WTC11 (cell line): Measurements from ENCODE around the gene CRIP1. TPM values are rescaled to one million over a fixed set of nuclear protein-coding genes. Genes with fewer than 3 reads are reported as not detected.

Experiments used
- ATAC-seq: fragments of 200-7000 bp; cut with Tn5 transposase; 2 replicates; pipeline ENCODE4 v1.10.0; 2021; ENCODE audit warnings: mild to moderate bottlenecking, moderate library complexity
- CTCF ChIA-PET: fragments of 300-600 bp; sonication (Branson Sonifier 250); formaldehyde crosslinking; loops from one replicate; lab custom pipeline; 2021; ENCODE audit warnings: antibody characterized with exemption; lab: Charles Lee
- POLR2A ChIA-PET: fragments of 350-600 bp; sonication (Branson Sonifier 250); formaldehyde crosslinking; loops from one replicate; lab custom pipeline; 2021; ENCODE audit warnings: antibody characterized with exemption; lab: Charles Lee
- DNase-seq: peaks from one replicate; pipeline ENCODE4 v3.0.0; 2021; ENCODE audit warnings: low spot score
- H3K27ac Mint-ChIP-seq: 2 replicates; pipeline ENCODE4 v1.8.0; 2021; ENCODE audit warnings: mixed read lengths
- H3K27me3 Mint-ChIP-seq: 2 replicates; pipeline ENCODE4 v1.8.0; 2021; ENCODE audit warnings: low read depth, mild to moderate bottlenecking, moderate library complexity, mixed read lengths
- H3K36me3 Mint-ChIP-seq: 2 replicates; pipeline ENCODE4 v1.8.0; 2021; ENCODE audit warnings: mixed read lengths
- H3K4me1 Mint-ChIP-seq: 2 replicates; pipeline ENCODE4 v1.8.0; 2022; ENCODE audit warnings: mixed read lengths
- H3K4me3 Mint-ChIP-seq: 2 replicates; pipeline ENCODE4 v1.8.0; 2021; ENCODE audit warnings: mild to moderate bottlenecking, moderate library complexity, mixed read lengths
- H3K9me3 Mint-ChIP-seq: 2 replicates; pipeline ENCODE4 v1.8.0; 2021; ENCODE audit warnings: mixed read lengths
- CREM ChIP-seq: sonication (generic); formaldehyde crosslinking; IDR thresholded peaks from 2 replicates; pipeline ENCODE4 v1.8.1; 2022; ENCODE audit warnings: mild to moderate bottlenecking, missing genetic modification reagents, moderate library complexity
- GTF2I ChIP-seq: fragments of 250-450 bp; sonication (Bioruptor Pico); conservative IDR thresholded peaks from 2 replicates; pipeline ENCODE4 v1.4.0; 2021; ENCODE audit warnings: mild to moderate bottlenecking
- IRF2 ChIP-seq: sonication (generic); formaldehyde crosslinking; IDR thresholded peaks from 2 replicates; pipeline ENCODE4 v1.8.0; 2022; ENCODE audit warnings: low read depth, missing genetic modification reagents, borderline replicate concordance
- MXD4 ChIP-seq: fragments of 250-450 bp; sonication (Bioruptor Pico); IDR thresholded peaks from 2 replicates; pipeline ENCODE4 v1.8.0; 2021; ENCODE audit warnings: mild to moderate bottlenecking, moderate library complexity, borderline replicate concordance
- NFE2L1 ChIP-seq: sonication (generic); formaldehyde crosslinking; IDR thresholded peaks from 2 replicates; pipeline ENCODE4 v1.8.1; 2023; ENCODE audit warnings: missing genetic modification reagents
- NFYB ChIP-seq: sonication (generic); formaldehyde crosslinking; conservative IDR thresholded peaks from 2 replicates; pipeline ENCODE4 v1.8.0; 2022; ENCODE audit warnings: low read depth, missing genetic modification reagents
- RORB ChIP-seq: fragments of 250-450 bp; sonication (Bioruptor Pico); IDR thresholded peaks from 2 replicates; pipeline ENCODE4 v1.9.0; 2021; ENCODE audit warnings: mild to moderate bottlenecking
- TCF7 ChIP-seq: sonication (generic); formaldehyde crosslinking; IDR thresholded peaks from 2 replicates; pipeline ENCODE4 v1.8.0; 2022; ENCODE audit warnings: mild to moderate bottlenecking, low read depth, missing genetic modification reagents, moderate library complexity
- ZNF219 ChIP-seq: sonication (generic); formaldehyde crosslinking; IDR thresholded peaks from 2 replicates; pipeline ENCODE4 v1.8.0; 2023; ENCODE audit warnings: missing genetic modification reagents, mild to moderate bottlenecking, borderline replicate concordance
- ZNF232 ChIP-seq: sonication (generic); formaldehyde crosslinking; IDR thresholded peaks from 2 replicates; pipeline ENCODE4 v1.8.0; 2022; ENCODE audit warnings: mild to moderate bottlenecking, missing genetic modification reagents
- ZNF416 ChIP-seq: fragments of 250-450 bp; sonication (Bioruptor Pico); IDR thresholded peaks from 2 replicates; pipeline ENCODE4 v1.9.0; 2021; ENCODE audit warnings: mild to moderate bottlenecking, inconsistent platforms
- total RNA-seq: library from RNA; stranded (reverse); gene quantifications from 3 replicates; pipeline ENCODE4 v1.2.3, GENCODE V29; 2021
- TF ChIP-seq, protein P1 (sequence below): sonication (generic); formaldehyde crosslinking; conservative IDR thresholded peaks from 2 replicates; pipeline ENCODE4 v1.8.1; 2023; ENCODE audit warnings: mild to moderate bottlenecking, low read depth, missing genetic modification reagents, moderate library complexity
- TF ChIP-seq, protein P2 (sequence below): sonication (generic); formaldehyde crosslinking; IDR thresholded peaks from 2 replicates; pipeline ENCODE4 v1.8.0; 2022; ENCODE audit warnings: mild to moderate bottlenecking, missing genetic modification reagents
- TF ChIP-seq, protein P3 (sequence below): sonication (generic); formaldehyde crosslinking; IDR thresholded peaks from 2 replicates; pipeline ENCODE4 v1.8.0; 2022; ENCODE audit warnings: missing genetic modification reagents
- TF ChIP-seq, protein P4 (sequence below): fragments of 250-450 bp; sonication (Bioruptor Pico); IDR thresholded peaks from 2 replicates; pipeline ENCODE4 v1.9.0; 2021; ENCODE audit warnings: mild to moderate bottlenecking
- TF ChIP-seq, protein P5 (sequence below): fragments of 250-450 bp; sonication (Bioruptor Pico); conservative IDR thresholded peaks from 2 replicates; pipeline ENCODE4 v1.9.0; 2021; ENCODE audit warnings: mild to moderate bottlenecking

The CRIP1 gene
- total RNA-seq, 1 experiment from 2014 or later: 9.0 TPM

DNA sequence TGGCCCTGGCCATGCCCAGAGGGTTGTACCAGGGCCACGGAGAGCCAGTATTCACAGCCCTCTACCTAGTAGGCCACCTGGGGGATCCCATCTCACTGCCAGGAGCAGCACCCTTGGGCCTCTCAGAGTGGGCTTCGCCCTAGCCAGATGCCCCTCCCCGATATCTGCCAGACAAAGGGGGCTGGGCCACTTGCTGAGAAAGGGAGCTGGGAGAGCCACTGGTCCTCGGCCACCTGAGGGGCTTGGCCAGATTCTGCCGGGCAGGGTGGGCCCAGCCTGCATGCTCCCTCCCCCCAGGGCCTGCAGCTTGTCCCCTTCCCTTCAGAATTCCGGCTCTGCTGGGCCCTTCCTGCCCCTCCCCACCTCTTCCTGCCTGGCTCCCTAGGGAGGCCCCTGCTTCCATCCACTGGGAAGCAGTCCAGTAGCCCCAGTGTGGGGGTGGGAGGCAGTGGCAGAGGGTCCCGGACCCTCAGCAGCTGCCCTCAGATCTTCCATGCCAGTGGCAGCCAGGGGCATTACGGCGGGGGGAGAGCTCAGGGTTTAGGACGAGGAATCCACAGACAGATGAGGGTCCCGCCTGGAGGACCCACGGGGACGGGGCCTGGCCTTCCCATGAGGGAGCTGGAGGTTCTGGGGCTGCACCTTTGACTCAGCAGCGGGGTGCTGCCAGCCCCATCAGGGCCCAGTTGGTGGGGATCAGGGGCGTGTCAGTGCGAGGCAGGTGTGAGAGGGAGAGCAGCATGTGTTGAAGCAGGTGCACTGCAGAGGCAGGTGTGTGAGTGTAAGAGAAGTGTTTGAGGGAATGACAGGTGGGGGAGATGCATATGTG, 9.6 kb upstream of the CRIP1 start:
- Mint-ChIP-seq H3K36me3 (no peaks in the 10 kb centered on the region), H3K4me3 (no peak overlapping the region), H3K4me1 (peaks cover 17% of the 10 kb centered on the region), H3K27me3 (peaks cover 64% of the 10 kb centered on the region), H3K9me3 (no peaks in the 10 kb centered on the region), H3K27ac (no peak overlapping the region)
- ChIA-PET CTCF (interaction anchor here (1.0 to 1.2 kb wide), 2 partner anchors 9 to 13 kb away, joined by 3 to 9 read pairs; no protein-coding TSS in a partner anchor), POLR2A (no interaction called here)
- TF ChIP-seq TCF7 (CRISPR knock-in tag) (no peak), NFE2L1 (CRISPR knock-in tag) (no peak), CREM (no peak), ZNF416 (no peak), NFYB (CRISPR knock-in tag) (no peak), RORB (CRISPR knock-in tag) (no peak), IRF2 (CRISPR knock-in tag) (no peak), MXD4 (no peak), GTF2I (no peak), ZNF219 (CRISPR knock-in tag) (no peak)
- TF ChIP-seq, protein P1, sequence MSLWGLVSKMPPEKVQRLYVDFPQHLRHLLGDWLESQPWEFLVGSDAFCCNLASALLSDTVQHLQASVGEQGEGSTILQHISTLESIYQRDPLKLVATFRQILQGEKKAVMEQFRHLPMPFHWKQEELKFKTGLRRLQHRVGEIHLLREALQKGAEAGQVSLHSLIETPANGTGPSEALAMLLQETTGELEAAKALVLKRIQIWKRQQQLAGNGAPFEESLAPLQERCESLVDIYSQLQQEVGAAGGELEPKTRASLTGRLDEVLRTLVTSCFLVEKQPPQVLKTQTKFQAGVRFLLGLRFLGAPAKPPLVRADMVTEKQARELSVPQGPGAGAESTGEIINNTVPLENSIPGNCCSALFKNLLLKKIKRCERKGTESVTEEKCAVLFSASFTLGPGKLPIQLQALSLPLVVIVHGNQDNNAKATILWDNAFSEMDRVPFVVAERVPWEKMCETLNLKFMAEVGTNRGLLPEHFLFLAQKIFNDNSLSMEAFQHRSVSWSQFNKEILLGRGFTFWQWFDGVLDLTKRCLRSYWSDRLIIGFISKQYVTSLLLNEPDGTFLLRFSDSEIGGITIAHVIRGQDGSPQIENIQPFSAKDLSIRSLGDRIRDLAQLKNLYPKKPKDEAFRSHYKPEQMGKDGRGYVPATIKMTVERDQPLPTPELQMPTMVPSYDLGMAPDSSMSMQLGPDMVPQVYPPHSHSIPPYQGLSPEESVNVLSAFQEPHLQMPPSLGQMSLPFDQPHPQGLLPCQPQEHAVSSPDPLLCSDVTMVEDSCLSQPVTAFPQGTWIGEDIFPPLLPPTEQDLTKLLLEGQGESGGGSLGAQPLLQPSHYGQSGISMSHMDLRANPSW (CRISPR knock-in tag): no peak
- TF ChIP-seq, protein P2, sequence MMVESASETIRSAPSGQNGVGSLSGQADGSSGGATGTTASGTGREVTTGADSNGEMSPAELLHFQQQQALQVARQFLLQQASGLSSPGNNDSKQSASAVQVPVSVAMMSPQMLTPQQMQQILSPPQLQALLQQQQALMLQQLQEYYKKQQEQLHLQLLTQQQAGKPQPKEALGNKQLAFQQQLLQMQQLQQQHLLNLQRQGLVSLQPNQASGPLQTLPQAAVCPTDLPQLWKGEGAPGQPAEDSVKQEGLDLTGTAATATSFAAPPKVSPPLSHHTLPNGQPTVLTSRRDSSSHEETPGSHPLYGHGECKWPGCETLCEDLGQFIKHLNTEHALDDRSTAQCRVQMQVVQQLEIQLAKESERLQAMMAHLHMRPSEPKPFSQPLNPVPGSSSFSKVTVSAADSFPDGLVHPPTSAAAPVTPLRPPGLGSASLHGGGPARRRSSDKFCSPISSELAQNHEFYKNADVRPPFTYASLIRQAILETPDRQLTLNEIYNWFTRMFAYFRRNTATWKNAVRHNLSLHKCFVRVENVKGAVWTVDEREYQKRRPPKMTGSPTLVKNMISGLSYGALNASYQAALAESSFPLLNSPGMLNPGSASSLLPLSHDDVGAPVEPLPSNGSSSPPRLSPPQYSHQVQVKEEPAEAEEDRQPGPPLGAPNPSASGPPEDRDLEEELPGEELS (CRISPR knock-in tag): no peak
- TF ChIP-seq, protein P3, sequence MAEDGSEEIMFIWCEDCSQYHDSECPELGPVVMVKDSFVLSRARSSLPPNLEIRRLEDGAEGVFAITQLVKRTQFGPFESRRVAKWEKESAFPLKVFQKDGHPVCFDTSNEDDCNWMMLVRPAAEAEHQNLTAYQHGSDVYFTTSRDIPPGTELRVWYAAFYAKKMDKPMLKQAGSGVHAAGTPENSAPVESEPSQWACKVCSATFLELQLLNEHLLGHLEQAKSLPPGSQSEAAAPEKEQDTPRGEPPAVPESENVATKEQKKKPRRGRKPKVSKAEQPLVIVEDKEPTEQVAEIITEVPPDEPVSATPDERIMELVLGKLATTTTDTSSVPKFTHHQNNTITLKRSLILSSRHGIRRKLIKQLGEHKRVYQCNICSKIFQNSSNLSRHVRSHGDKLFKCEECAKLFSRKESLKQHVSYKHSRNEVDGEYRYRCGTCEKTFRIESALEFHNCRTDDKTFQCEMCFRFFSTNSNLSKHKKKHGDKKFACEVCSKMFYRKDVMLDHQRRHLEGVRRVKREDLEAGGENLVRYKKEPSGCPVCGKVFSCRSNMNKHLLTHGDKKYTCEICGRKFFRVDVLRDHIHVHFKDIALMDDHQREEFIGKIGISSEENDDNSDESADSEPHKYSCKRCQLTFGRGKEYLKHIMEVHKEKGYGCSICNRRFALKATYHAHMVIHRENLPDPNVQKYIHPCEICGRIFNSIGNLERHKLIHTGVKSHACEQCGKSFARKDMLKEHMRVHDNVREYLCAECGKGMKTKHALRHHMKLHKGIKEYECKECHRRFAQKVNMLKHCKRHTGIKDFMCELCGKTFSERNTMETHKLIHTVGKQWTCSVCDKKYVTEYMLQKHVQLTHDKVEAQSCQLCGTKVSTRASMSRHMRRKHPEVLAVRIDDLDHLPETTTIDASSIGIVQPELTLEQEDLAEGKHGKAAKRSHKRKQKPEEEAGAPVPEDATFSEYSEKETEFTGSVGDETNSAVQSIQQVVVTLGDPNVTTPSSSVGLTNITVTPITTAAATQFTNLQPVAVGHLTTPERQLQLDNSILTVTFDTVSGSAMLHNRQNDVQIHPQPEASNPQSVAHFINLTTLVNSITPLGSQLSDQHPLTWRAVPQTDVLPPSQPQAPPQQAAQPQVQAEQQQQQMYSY (CRISPR knock-in tag): no peak
- ATAC-seq: no peak
- no peak for DNase-seq

DNA sequence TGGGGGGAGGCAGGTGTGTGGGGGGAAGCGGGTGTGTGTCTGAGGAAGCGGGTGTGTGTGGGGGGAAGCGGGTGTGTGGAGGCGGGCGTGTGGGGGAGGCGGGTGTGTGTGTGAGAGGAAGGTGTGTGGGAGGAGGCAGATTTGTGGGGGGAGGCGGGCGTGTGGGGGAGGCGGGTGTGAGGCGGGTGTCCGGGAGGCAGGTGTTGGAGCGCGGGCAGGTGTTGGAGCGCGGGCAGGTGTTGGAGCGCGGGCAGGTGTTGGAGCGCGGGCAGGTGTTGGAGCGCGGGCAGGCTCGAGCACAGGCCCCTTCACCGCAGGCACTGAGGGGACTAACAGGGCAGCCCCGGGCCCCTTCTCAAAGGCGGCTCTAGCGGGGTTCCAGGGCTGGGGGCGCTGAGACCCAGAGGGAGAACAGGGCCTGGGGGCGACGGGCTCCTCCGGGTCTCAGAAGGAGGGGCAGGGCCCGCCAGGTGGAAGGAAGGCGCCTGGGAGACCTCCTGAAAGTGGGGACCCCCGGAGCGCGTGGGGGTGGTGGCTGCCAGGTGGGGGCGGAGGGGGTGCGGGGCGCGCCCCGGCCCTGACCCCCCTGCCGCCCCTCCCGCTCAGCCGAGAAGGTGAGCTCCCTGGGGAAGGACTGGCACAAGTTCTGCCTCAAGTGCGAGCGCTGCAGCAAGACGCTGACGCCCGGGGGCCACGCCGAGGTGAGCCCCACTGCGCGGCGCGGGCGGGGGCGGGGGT, 8.9 kb upstream of the CRIP1 start:
- H3K27me3 Mint-ChIP-seq: peaks cover 71% of the 10 kb centered on the region
- CTCF ChIA-PET: interaction anchor here (1.0 to 1.8 kb wide), 3 partner anchors 8 to 12 kb away, joined by 8 to 17 read pairs (median 9); no protein-coding TSS in a partner anchor
- no peak overlapping the region for H3K4me3 Mint-ChIP-seq
- H3K27ac Mint-ChIP-seq: no peak overlapping the region
- no peaks in the 10 kb centered on the region for H3K36me3 Mint-ChIP-seq
- POLR2A ChIA-PET: no interaction called here
- no peaks in the 10 kb centered on the region for H3K9me3 Mint-ChIP-seq
- no peak for ATAC-seq
- TF ChIP-seq ZNF232 (CRISPR knock-in tag) (no peak), CREM (no peak), TCF7 (CRISPR knock-in tag) (no peak)
- TF ChIP-seq, protein P4, sequence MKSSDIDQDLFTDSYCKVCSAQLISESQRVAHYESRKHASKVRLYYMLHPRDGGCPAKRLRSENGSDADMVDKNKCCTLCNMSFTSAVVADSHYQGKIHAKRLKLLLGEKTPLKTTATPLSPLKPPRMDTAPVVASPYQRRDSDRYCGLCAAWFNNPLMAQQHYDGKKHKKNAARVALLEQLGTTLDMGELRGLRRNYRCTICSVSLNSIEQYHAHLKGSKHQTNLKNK (CRISPR knock-in tag): no peak
- TF ChIP-seq, protein P5, sequence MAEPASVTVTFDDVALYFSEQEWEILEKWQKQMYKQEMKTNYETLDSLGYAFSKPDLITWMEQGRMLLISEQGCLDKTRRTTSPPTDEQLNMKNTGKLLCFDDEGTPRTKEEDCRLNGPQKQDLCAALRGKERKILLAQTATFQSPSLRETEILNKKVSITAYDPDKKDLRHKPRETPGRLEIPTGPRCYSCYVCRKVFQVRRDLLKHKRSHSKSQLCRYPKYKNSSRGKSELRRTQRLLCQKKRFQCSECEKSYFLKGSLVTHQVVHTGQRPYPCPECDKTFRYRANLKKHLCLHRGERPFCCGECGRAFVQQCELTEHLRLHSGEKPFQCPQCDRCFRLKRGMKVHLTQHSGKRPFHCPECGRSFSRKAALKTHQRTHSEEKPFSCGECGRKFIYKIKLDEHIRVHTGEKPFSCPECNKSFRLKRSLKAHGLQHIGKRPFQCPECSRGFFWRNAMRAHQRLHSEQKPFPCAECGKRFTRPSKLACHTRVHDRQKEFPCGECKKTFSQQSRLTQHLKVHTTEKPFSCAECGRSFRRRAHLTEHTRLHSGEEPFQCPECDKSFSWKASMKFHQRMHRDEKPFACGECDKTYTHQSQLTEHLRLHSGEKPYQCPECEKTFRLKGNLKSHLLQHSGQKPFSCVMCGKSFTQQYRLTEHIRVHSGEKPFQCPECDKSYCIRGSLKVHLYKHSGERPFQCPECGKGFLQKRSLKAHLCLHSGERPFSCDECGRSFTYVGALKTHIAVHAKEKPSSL (CRISPR knock-in tag): no peak
- no peak for DNase-seq
- peaks cover 21% of the 10 kb centered on the region for H3K4me1 Mint-ChIP-seq
